GM19372 (cell line): ENCODE results near the gene CUZD1.

Experiments
- ATAC-seq: cut with Tn5 transposase; IDR thresholded peaks from one replicate; pipeline ENCODE4 v1.9.1; 2021; ENCODE audit warnings: mild to moderate bottlenecking, low read depth, moderate library complexity; ENCODE audit not compliant: unreplicated experiment

The CUZD1 gene

GRCh38 chr10:122822973-122823690 is 22.5 kb downstream of the CUZD1 start:
- ATAC-seq: no peak

GRCh38 chr10:122821808-122822207 is 23.8 kb downstream of the CUZD1 start:
- no peak for ATAC-seq

- no peak for ATAC-seq
Observed at GRCh38 chr10:122815458-122815857, 30.2 kb downstream of the CUZD1 start.

- ATAC-seq: no peak
Observed at GRCh38 chr10:122814493-122814892, 31.2 kb downstream of the CUZD1 start.

GRCh38 chr10:122812751-122813150 is 32.9 kb downstream of the CUZD1 start:
- no peak for ATAC-seq

GRCh38 chr10:122802282-122802681 is 43.4 kb downstream of the CUZD1 start:
- ATAC-seq: no peak

GRCh38 chr10:122798704-122799231 is 46.9 kb downstream of the CUZD1 start:
- no peak for ATAC-seq

- ATAC-seq: no peak
Observed at GRCh38 chr10:122796796-122797195, 48.9 kb downstream of the CUZD1 start.

GRCh38 chr10:122795924-122796323 is 49.7 kb downstream of the CUZD1 start:
- ATAC-seq: no peak

- ATAC-seq: no peak
Observed at GRCh38 chr10:122786269-122786668, 59.4 kb downstream of the CUZD1 start.

- ATAC-seq: no peak
Observed at GRCh38 chr10:122782911-122783310, 62.7 kb downstream of the CUZD1 start.
